D721Med (cell line): Measurements from ENCODE around the gene M6PR.

Source experiments
- DNase-seq: peaks from one replicate; pipeline ENCODE4 v3.0.0; 2011; ENCODE audit warnings: low spot score; ENCODE audit not compliant: insufficient read length
- FAIRE-seq: peaks from 2 replicates; lab custom pipeline; 2011; peaks lifted over from hg19 to GRCh38; lab: Jason Lieb, UNC
- TF ChIP-seq, protein P1 (sequence below): IDR thresholded peaks from 2 replicates; pipeline ENCODE4 v1.5.1; 2012; ENCODE audit warnings: mild to moderate bottlenecking, control low read depth; ENCODE audit not compliant: insufficient read depth; ENCODE audit errors: missing control alignments

Gene M6PR

DNA sequence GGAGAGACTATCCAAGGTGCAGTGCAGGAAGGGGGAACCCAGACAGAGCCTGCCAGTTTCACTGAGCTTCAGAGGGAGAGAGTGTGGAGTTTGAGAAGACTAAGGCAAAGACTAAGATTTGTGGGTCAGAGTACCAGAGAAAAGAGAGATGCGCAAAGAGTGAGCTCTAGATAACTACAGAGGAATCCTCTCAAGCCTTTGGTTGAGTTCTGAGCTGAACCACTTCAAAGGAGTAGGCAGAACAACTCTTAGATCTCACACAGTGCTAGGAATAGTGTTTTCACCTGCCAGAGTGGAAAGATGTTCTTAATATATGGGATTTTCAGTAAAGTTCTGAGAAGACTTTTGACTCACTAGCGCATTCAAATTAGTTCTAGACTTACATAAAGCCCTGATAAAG lies 10.7 kb upstream of the M6PR start:
- FAIRE-seq (no peak), DNase-seq (no peak)
- TF ChIP-seq, protein P1, sequence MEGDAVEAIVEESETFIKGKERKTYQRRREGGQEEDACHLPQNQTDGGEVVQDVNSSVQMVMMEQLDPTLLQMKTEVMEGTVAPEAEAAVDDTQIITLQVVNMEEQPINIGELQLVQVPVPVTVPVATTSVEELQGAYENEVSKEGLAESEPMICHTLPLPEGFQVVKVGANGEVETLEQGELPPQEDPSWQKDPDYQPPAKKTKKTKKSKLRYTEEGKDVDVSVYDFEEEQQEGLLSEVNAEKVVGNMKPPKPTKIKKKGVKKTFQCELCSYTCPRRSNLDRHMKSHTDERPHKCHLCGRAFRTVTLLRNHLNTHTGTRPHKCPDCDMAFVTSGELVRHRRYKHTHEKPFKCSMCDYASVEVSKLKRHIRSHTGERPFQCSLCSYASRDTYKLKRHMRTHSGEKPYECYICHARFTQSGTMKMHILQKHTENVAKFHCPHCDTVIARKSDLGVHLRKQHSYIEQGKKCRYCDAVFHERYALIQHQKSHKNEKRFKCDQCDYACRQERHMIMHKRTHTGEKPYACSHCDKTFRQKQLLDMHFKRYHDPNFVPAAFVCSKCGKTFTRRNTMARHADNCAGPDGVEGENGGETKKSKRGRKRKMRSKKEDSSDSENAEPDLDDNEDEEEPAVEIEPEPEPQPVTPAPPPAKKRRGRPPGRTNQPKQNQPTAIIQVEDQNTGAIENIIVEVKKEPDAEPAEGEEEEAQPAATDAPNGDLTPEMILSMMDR = no peak

DNA sequence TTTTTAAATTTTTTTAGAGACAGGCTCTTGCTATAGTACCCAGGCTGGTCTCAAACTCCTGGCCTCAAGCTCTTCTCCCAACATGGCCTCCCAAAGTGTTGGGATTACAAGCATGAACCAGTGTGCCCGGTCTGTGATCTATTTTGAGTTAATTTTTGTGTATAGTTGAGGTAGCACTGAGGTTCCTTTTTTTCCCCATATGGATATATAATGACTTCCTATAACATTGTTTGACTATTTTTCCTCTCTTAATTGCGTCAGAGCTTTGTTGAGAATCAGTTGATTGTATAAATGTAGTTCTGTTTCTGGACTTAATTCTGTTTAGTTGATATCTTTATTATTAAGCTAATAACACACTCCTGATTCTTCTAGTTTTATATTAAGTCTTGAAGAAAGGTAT lies 8.6 kb upstream of the M6PR start:
- TF ChIP-seq, protein P1 = no peak
- FAIRE-seq (no peak), DNase-seq (no peak)

DNA sequence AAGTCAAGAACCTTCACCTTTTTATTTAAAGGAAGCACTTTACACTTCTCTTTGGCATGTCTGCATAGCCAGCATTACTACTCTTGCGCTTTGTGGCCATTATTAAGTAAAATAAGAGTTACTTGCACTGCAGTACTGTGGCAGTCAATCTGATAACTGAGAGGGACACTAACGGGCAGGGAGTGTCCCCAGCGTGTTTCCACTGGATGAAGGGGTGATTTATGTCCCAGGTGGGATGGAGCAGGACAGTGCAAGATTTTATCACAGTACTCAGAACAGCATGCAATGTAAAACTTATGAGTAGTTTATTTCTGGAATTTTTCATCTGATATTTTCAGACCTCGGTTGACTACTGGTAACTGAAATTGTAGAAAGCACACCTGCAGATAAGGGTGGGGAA lies 8.1 kb upstream of the M6PR start:
- no peak for DNase-seq
- TF ChIP-seq, protein P1 = no peak
- no peak for FAIRE-seq

DNA sequence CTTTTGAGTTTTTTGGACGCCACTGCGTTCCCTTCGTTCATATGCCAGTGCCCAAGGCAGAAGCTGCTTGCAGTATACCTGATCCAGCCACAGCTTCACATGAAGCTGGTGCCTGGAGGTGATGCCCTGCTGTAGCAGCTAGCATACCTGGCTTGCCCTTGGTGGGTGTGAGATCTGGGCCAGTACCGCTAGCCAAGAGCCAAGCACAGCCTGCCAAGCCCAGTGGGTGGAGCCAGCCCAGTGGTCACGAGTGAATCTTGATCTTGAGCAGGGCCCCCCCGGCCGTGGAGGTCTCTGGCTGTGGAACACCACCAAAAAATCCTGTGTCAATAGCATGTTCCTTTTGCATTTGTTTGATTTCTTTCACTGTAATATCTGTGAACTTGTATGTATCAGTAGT lies 7.3 kb upstream of the M6PR start:
- FAIRE-seq = no peak
- DNase-seq = no peak
- TF ChIP-seq, protein P1 = no peak

DNA sequence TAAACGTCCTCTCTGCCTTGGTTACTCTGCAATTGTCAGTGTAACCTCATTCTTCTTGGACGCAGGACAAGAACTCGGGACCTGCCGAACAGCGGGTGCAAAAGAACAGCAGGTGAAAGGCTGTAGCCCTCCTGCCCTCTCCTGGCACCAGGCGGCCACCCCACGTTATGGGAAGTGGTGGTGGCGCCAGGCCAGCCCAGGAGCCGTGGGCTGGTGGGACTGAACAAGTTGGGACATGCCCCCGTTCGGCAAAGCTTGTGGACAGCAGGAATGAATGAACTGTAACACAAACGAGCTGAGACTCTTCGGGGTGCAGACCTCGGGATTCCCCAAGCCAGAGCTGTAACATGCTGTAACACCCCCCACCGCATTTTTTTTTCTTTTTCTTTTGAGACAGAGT lies 6.6 kb upstream of the M6PR start:
- FAIRE-seq (no peak), DNase-seq (no peak)
- TF ChIP-seq, protein P1 = no peak

DNA sequence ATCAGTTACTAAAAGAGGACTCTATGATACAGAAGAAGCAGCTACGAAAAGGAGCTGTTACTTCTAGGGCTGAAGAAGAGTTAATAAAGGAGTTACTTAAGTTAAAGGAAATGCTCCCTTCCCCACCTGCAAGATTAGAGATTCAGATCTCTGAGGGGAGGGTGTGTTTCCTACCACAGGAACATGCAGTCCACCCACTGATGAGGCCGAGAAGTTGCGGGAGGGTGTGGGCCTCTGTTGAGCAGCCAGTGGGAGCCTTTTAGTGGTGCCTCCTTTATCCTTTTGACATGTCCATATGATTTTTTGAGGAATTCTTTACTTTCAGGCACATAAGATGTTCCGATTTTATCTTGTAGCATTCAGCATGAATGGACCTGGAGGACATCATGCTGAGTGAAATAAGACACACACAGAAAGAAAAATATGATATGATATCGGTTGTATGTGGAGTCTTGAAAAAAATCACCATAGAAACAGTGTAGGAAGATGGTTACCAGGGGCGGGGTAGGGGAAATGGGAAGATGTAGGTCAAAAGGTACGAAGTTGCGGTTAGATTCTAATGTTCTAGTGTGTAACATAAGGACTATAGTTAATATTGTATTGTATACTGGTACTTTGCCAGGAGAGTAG lies 4.4 kb upstream of the M6PR start:
- DNase-seq (no peak), FAIRE-seq (no peak)
- TF ChIP-seq, protein P1 = no peak

DNA sequence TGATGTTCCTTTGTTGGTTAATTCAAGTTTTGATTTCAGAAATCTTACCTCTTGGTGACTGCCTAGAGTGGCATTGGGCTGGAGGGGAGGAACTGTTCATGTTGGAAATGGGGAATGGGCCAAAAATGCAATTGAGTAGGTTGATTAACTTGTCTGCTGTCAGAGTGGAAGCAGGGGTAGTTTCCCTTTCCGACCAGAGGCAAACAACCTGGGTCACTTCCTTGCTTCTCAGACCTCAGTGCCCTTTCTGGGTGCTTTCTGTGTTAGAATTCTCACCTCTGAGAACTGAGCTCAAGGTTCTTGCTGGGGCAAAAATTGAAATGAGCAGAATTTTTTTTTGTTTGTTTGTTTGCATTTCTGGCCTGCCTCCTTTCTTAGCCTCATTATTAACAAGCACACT lies 2.3 kb upstream of the M6PR start:
- no peak for FAIRE-seq
- TF ChIP-seq, protein P1 = no peak
- no peak for DNase-seq
